ENCODE results near the gene ZDHHC14.
"Not testable (repeated sequence)": the region's sequence is repeated elsewhere in the genome, so short reads cannot be mapped to it uniquely, and the experiment has no call there.

Gene ZDHHC14

GRCh38 chr6:157380779-157381561, at the start of gene ZDHHC14:
TSS of gene ZDHHC14 (plus strand) at chr6:157381190.
- TF ChIP-seq CTCF (IDR thresholded peaks at IDR 0.05; ENCODE audit: extremely low read depth, missing control alignments): no peak

GRCh38 chr6:157332813-157333212, 48.2 kb upstream of the ZDHHC14 start:
- no peak for DNase-seq (ENCODE audit: low spot score)
- no peak for TF ChIP-seq CTCF (IDR thresholded peaks at IDR 0.05; ENCODE audit: extremely low read depth, missing control alignments)

More at GRCh38 chr6:157380779-157381561, at the start of gene ZDHHC14:
- DNase-seq (ENCODE audit: low spot score): peak; percentile 94

- TF ChIP-seq CTCF (IDR thresholded peaks at IDR 0.05; ENCODE audit: extremely low read depth, missing control alignments): no peak
- DNase-seq (ENCODE audit: low spot score): no peak
Observed at GRCh38 chr6:157333537-157333936, 47.5 kb upstream of the ZDHHC14 start.

GRCh38 chr6:157333956-157334355, 47.0 kb upstream of the ZDHHC14 start:
- no peak for TF ChIP-seq CTCF (IDR thresholded peaks at IDR 0.05; ENCODE audit: extremely low read depth, missing control alignments)
- DNase-seq (ENCODE audit: low spot score): no peak

- no peak for TF ChIP-seq CTCF (IDR thresholded peaks at IDR 0.05; ENCODE audit: extremely low read depth, missing control alignments)
- DNase-seq (ENCODE audit: low spot score): no peak
Observed at GRCh38 chr6:157335829-157336228, 45.2 kb upstream of the ZDHHC14 start.

- DNase-seq (ENCODE audit: low spot score): not testable (repeated sequence)
Observed at GRCh38 chr6:157337276-157337675, 43.7 kb upstream of the ZDHHC14 start.

- TF ChIP-seq CTCF (IDR thresholded peaks at IDR 0.05; ENCODE audit: extremely low read depth, missing control alignments): no peak
- no peak for DNase-seq (ENCODE audit: low spot score)
Observed at GRCh38 chr6:157337751-157338150, 43.2 kb upstream of the ZDHHC14 start.

- TF ChIP-seq CTCF (IDR thresholded peaks at IDR 0.05; ENCODE audit: extremely low read depth, missing control alignments): no peak
- no peak for DNase-seq (ENCODE audit: low spot score)
Observed at GRCh38 chr6:157339432-157339831, 41.6 kb upstream of the ZDHHC14 start.
